Measurements from ENCODE around the gene ANGPT4.

ANGPT4 gene

DNA sequence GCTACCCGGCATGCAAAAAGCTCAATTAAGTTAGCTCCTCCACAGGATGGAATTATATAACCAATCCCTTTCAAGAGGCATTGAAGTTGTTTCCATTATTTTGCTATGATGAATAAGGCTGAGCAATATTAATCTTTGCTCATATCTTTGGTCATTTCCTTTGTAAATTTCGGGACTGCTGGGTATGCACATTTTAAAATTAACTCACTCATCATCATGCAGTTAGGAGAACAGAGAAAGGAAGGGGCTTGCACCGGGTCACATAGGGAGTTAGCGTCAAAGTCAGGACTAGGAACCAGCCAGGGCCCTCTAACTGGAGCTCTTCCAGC, 83.0 kb downstream of the ANGPT4 start:
- ATAC-seq (ENCODE audit: insufficient read depth, low read depth) (no peak), DNase-seq (no peak)
- no peaks in the 10 kb centered on the region for H4K20me1 ChIP-seq (ENCODE audit: insufficient read depth, low read length)
- peak overlapping the region; percentile 62 for H3K27ac ChIP-seq (ENCODE audit: low read length)
- peak overlapping the region; percentile 98 for H3K4me2 ChIP-seq (ENCODE audit: insufficient read depth, low read length)
- H3K9ac ChIP-seq (ENCODE audit: low read depth, low read length): peak overlapping the region; percentile 76
- H3K27me3 ChIP-seq (ENCODE audit: insufficient read depth, low read length, poor library complexity): no peaks in the 10 kb centered on the region
- TF ChIP-seq EZH2 (IDR thresholded peaks at IDR 0.05; ENCODE audit: borderline replicate concordance, low read depth, low read length, severe bottlenecking): no peak
- TF ChIP-seq, protein P1, sequence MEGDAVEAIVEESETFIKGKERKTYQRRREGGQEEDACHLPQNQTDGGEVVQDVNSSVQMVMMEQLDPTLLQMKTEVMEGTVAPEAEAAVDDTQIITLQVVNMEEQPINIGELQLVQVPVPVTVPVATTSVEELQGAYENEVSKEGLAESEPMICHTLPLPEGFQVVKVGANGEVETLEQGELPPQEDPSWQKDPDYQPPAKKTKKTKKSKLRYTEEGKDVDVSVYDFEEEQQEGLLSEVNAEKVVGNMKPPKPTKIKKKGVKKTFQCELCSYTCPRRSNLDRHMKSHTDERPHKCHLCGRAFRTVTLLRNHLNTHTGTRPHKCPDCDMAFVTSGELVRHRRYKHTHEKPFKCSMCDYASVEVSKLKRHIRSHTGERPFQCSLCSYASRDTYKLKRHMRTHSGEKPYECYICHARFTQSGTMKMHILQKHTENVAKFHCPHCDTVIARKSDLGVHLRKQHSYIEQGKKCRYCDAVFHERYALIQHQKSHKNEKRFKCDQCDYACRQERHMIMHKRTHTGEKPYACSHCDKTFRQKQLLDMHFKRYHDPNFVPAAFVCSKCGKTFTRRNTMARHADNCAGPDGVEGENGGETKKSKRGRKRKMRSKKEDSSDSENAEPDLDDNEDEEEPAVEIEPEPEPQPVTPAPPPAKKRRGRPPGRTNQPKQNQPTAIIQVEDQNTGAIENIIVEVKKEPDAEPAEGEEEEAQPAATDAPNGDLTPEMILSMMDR (IDR thresholded peaks at IDR 0.05; ENCODE audit: borderline replicate concordance, extremely low read depth, low read length, poor library complexity, severe bottlenecking): no peak
- peak overlapping the region; percentile 0 to 91; a peak in 3 of 4 replicates for H3K4me3 ChIP-seq (ENCODE audit: low read depth in 1 of 2, low read length in 2 of 2)
- peaks cover 30% of the 10 kb centered on the region for H3K79me2 ChIP-seq (ENCODE audit: insufficient read depth, low read length)
- peak overlapping the region; percentile 72 for H2AFZ ChIP-seq (ENCODE audit: low read depth, low read length)
- H3K9me3 ChIP-seq (ENCODE audit: insufficient read depth, low read length, severe bottlenecking): no peaks in the 10 kb centered on the region
- peaks cover 33% of the 10 kb centered on the region for H3K4me1 ChIP-seq (ENCODE audit: insufficient read depth, low read length)
- no peaks in the 10 kb centered on the region; the same call in 1 of the 2 replicates for H3K36me3 ChIP-seq (ENCODE audit: insufficient read depth, low read length)

DNA sequence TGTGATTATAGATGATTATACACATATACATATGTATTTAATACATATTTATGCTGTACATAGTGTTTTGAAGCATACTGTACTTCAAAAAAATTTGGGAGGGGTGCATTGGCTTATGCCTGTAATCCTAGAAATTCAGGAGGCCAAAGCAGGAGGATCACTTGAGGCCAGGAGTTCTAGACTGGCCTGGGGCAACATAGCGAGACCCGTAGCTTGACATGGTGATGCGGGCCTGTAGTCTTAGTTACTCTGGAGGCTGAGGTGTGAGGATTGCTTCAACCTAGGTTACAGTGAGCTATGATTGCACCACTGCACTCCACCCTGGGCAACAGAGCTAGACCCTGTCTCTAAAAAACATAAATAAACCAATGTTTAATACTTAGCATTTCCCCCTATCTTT, 84.2 kb downstream of the ANGPT4 start:
- Histone ChIP-seq H3K9me3 (ENCODE audit: insufficient read depth, low read length, severe bottlenecking) (no peaks in the 10 kb centered on the region), H3K4me1 (ENCODE audit: insufficient read depth, low read length) (peaks cover 33% of the 10 kb centered on the region), H4K20me1 (ENCODE audit: insufficient read depth, low read length) (no peaks in the 10 kb centered on the region), H3K36me3 (ENCODE audit: insufficient read depth, low read length) (no peaks in the 10 kb centered on the region; the same call in 1 of the 2 replicates), H3K9ac (ENCODE audit: low read depth, low read length) (no peak overlapping the region), H3K4me2 (ENCODE audit: insufficient read depth, low read length) (no peak overlapping the region), H3K79me2 (ENCODE audit: insufficient read depth, low read length) (peaks cover 23% of the 10 kb centered on the region), H3K27me3 (ENCODE audit: insufficient read depth, low read length, poor library complexity) (no peaks in the 10 kb centered on the region), H3K27ac (ENCODE audit: low read length) (no peak overlapping the region), H2AFZ (ENCODE audit: low read depth, low read length) (no peak overlapping the region), H3K4me3 (ENCODE audit: low read depth in 1 of 2, low read length in 2 of 2) (no peak overlapping the region)
- TF ChIP-seq, protein P1 (IDR thresholded peaks at IDR 0.05; ENCODE audit: borderline replicate concordance, extremely low read depth, low read length, poor library complexity, severe bottlenecking): no peak
- no peak for TF ChIP-seq EZH2 (IDR thresholded peaks at IDR 0.05; ENCODE audit: borderline replicate concordance, low read depth, low read length, severe bottlenecking)
- no peak for DNase-seq
- no peak for ATAC-seq (ENCODE audit: insufficient read depth, low read depth)

DNA sequence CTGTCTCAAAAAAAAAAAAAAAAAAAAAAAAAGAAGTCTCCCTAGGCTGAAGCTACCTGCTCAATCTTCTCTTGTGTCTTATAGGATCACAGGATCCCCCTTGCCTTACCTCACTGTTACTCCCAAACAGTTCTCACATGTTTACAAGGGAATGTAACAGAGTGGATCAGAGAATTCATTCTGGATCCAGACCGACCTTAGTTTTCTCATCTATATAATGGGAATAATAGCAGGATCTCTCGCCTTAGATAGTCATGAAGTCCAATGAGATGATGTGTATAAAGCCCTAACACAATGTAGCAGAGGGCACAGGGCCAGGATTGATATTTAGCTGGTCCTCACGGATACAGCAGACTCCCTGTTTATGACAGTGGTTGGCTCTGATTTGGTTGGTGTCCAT, 84.9 kb downstream of the ANGPT4 start:
- Histone ChIP-seq H4K20me1 (ENCODE audit: insufficient read depth, low read length) (no peaks in the 10 kb centered on the region), H3K9me3 (ENCODE audit: insufficient read depth, low read length, severe bottlenecking) (no peaks in the 10 kb centered on the region), H3K36me3 (ENCODE audit: insufficient read depth, low read length) (no peaks in the 10 kb centered on the region; the same call in 1 of the 2 replicates), H3K4me3 (ENCODE audit: low read depth in 1 of 2, low read length in 2 of 2) (no peak overlapping the region), H3K4me1 (ENCODE audit: insufficient read depth, low read length) (peaks cover 30% of the 10 kb centered on the region), H3K9ac (ENCODE audit: low read depth, low read length) (no peak overlapping the region), H3K27ac (ENCODE audit: low read length) (no peak overlapping the region), H2AFZ (ENCODE audit: low read depth, low read length) (no peak overlapping the region), H3K4me2 (ENCODE audit: insufficient read depth, low read length) (no peak overlapping the region), H3K27me3 (ENCODE audit: insufficient read depth, low read length, poor library complexity) (no peaks in the 10 kb centered on the region), H3K79me2 (ENCODE audit: insufficient read depth, low read length) (peaks cover 20% of the 10 kb centered on the region)
- ATAC-seq (ENCODE audit: insufficient read depth, low read depth) (no peak), DNase-seq (no peak)
- TF ChIP-seq EZH2 (IDR thresholded peaks at IDR 0.05; ENCODE audit: borderline replicate concordance, low read depth, low read length, severe bottlenecking): no peak

DNA sequence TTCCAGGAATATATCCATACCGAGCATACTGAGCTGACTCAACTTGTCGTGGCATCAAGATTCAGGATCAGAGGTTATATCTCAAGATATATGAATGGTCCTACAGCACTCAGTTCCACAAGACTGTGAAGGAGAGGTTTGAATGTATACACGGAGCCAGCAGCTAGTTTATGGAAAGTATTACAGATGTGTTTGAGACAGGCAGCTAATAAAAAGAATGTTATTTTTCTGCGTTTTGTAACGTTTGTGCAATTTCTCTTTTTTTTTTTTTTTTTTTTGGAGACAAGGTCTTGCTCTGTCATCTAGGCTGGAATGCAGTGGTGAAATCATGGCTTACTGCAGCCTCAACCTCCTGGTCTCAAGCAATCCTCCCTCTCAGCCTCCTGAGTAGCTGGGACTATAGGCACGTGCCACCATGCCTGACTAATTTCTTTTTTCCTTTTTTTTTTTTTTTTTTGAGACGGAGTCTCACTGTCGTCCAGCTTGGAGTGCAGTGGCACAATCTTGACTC, 86.1 kb downstream of the ANGPT4 start:
- H3K4me2 ChIP-seq (ENCODE audit: insufficient read depth, low read length): no peak overlapping the region

More for the DNA sequence above, 86.1 kb downstream of the ANGPT4 start:
- Histone ChIP-seq H2AFZ (ENCODE audit: low read depth, low read length) (no peak overlapping the region), H3K9me3 (ENCODE audit: insufficient read depth, low read length, severe bottlenecking) (no peaks in the 10 kb centered on the region), H3K4me1 (ENCODE audit: insufficient read depth, low read length) (peaks cover 22% of the 10 kb centered on the region), H3K9ac (ENCODE audit: low read depth, low read length) (no peak overlapping the region), H3K4me3 (ENCODE audit: low read depth in 1 of 2, low read length in 2 of 2) (no peak overlapping the region), H3K79me2 (ENCODE audit: insufficient read depth, low read length) (peaks cover 12% of the 10 kb centered on the region), H4K20me1 (ENCODE audit: insufficient read depth, low read length) (no peaks in the 10 kb centered on the region), H3K36me3 (ENCODE audit: insufficient read depth, low read length) (no peaks in the 10 kb centered on the region; the same call in 1 of the 2 replicates), H3K27me3 (ENCODE audit: insufficient read depth, low read length, poor library complexity) (no peaks in the 10 kb centered on the region), H3K27ac (ENCODE audit: low read length) (no peak overlapping the region)
- no peak for DNase-seq
- TF ChIP-seq, protein P1 (IDR thresholded peaks at IDR 0.05; ENCODE audit: borderline replicate concordance, extremely low read depth, low read length, poor library complexity, severe bottlenecking): no peak
- no peak for TF ChIP-seq EZH2 (IDR thresholded peaks at IDR 0.05; ENCODE audit: borderline replicate concordance, low read depth, low read length, severe bottlenecking)
- ATAC-seq (ENCODE audit: insufficient read depth, low read depth): no peak
